ENCODE results near the gene B3GNT4.

DNA sequence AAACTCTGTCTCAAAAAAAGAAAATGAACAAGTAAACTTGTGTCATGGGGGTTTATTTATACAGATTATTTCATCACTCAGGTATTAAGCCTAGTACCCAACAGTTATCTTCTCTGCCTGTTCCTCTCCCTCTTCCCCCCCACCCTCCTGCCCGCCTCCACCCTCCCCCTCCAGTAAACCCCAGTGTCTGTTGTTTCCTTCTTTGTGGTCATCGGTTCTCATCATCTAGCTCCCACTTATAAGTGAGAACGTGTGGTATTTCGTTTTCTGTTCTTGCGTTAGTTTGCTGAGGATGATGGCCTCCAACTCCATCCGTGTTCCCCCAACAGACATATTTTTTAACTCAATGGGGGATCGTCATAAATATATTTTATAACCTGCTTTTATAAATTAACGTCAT, 41.8 kb upstream of the B3GNT4 start:
- TF ChIP-seq EP300 (conservative IDR thresholded peaks at IDR 0.05; ENCODE audit: poor library complexity, severe bottlenecking) (no peak), EZH2 (IDR thresholded peaks at IDR 0.05; ENCODE audit: borderline replicate concordance, insufficient read depth, low read length, poor library complexity, severe bottlenecking) (no peak), MXI1 (conservative IDR thresholded peaks at IDR 0.05; ENCODE audit: poor library complexity, severe bottlenecking) (no peak)

Data from neural cell (in vitro differentiated cells).